Hematopoietic multipotent progenitor cell treated with erythropoietin and hydrocortisone succinate and interleukin-3 and kit ligand, for 8 days (in vitro differentiated cells): ENCODE results near the gene FGD5.

Source experiments
- DNase-seq: peaks from one replicate; pipeline ENCODE4 v3.0.0-alpha.2; 2015

FGD5 gene

GRCh38 chr3:14818804-14819500 lies at the start of gene FGD5:
Gene FGD5, plus strand, starts transcription at chr3:14818962. Its CDS starts 110 bp downstream, at chr3:14819072.
- no peak for DNase-seq

- no peak for DNase-seq
Observed at GRCh38 chr3:14769544-14770325, 49.0 kb upstream of the FGD5 start.

GRCh38 chr3:14770591-14770990 lies 48.2 kb upstream of the FGD5 start:
- DNase-seq: no peak

- no peak for DNase-seq
Observed at GRCh38 chr3:14771593-14772497, 46.9 kb upstream of the FGD5 start.

GRCh38 chr3:14772533-14773138 lies 46.1 kb upstream of the FGD5 start:
- DNase-seq: no peak

GRCh38 chr3:14773281-14773680 lies 45.5 kb upstream of the FGD5 start:
- no peak for DNase-seq

- DNase-seq: no peak
Observed at GRCh38 chr3:14773691-14774128, 45.1 kb upstream of the FGD5 start.

- DNase-seq: no peak
Observed at GRCh38 chr3:14774431-14774830, 44.3 kb upstream of the FGD5 start.

GRCh38 chr3:14775011-14775410 lies 43.8 kb upstream of the FGD5 start:
- DNase-seq: no peak

GRCh38 chr3:14775563-14775962 lies 43.2 kb upstream of the FGD5 start:
- DNase-seq: no peak

GRCh38 chr3:14779069-14779685 lies 39.6 kb upstream of the FGD5 start:
- DNase-seq: no peak

- peak; percentile 60 for DNase-seq
Observed at GRCh38 chr3:14780927-14781507, 37.7 kb upstream of the FGD5 start.

- no peak for DNase-seq
Observed at GRCh38 chr3:14783480-14784086, 35.2 kb upstream of the FGD5 start.

GRCh38 chr3:14784087-14784681 lies 34.6 kb upstream of the FGD5 start:
- DNase-seq: no peak

- DNase-seq: no peak
Observed at GRCh38 chr3:14785207-14786155, 33.3 kb upstream of the FGD5 start.

GRCh38 chr3:14786369-14786768 lies 32.4 kb upstream of the FGD5 start:
- no peak for DNase-seq

- no peak for DNase-seq
Observed at GRCh38 chr3:14787630-14788029, 31.1 kb upstream of the FGD5 start.

GRCh38 chr3:14788644-14789043 lies 30.1 kb upstream of the FGD5 start:
- DNase-seq: no peak

- no peak for DNase-seq
Observed at GRCh38 chr3:14789221-14789620, 29.5 kb upstream of the FGD5 start.
